Measurements from ENCODE around the gene ITGA11.

Gene ITGA11

DNA sequence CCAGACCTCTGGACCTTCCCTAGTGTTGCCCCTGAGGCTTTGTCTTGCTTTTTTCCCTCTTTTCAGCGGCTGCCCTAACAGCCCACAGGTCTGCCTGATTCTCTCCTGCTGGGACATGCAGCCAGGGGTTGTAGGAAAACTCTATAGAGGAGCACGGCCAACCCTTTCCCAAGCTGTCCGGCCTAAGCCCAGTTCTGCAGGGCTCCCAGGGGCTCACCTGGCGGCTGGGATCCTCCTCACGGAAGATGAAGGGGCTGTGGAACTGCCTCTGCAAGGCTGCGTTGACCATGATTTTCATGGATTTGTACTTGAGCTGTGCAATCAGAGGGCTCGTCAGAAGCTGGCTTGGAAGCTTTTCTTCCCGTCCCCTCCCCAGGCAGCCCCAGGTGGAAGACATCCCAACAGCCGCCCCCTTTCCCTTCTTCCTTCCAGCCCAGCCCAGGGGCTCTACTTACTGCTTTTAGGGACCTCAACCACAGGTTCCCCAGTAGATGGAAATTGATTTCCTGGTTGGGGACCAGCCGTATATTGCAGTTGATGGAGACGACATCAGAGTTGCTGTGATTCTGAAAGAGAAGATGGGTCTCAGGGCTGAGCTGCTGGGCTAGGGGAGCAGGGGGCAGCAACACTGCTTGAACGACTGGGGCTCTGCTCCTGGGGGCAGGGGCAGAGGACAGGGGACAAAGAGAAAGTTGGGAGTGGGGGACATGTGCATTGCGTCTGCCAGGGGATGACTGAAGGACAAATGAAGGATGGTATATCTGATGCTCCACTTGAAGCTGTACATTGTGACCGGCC, 124.6 kb downstream of the ITGA11 start:
- no peak overlapping the region for H3K9ac ChIP-seq (ENCODE audit: low read length in 2 of 2)

DNA sequence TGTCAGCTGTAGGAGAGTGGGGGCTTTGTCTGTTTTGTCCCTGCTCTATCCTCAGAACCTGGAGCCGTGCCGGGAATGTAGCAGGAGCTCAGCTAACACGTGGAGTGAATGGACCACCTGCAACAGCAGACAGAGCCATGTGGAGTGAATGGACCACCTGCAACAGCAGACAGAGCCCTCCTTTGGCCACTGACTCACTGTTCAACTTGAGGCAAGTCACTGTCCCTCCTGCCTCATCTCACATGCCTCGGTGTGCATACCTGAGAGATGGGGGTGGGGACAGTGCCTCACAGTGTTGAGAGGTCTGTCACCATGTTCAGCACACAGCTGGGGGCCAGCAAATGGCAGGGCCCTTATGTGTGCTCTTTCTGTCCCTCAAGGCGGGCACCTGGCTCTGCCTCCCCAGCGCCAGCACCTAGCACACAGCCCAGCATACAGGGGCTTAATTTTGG, 126.5 kb downstream of the ITGA11 start:
- peaks cover 0 to 3% of the 10 kb centered on the region in 2 donors for H3K36me3 ChIP-seq (ENCODE audit: control insufficient read depth in 2 of 2, insufficient read depth in 2 of 2, low read length in 2 of 2)
- peaks cover 2% of the 10 kb centered on the region for H3K4me1 ChIP-seq (ENCODE audit: control insufficient read depth, insufficient read depth, low read length)
- no peak overlapping the region for H3K27ac ChIP-seq (ENCODE audit: low read length)
- no peaks in the 10 kb centered on the region for H3K27me3 ChIP-seq (ENCODE audit: control insufficient read depth in 1 of 2, insufficient read depth in 2 of 2, low read length in 2 of 2)
- H3K9ac ChIP-seq (ENCODE audit: low read length in 2 of 2): no peak overlapping the region
- H3K9me3 ChIP-seq (ENCODE audit: control insufficient read depth in 2 of 2, low read length in 2 of 2): no peaks in the 10 kb centered on the region
- H3K4me3 ChIP-seq (ENCODE audit: low read length in 2 of 2): no peak overlapping the region

More for the DNA sequence above, 124.6 kb downstream of the ITGA11 start:
- H3K4me1 ChIP-seq (ENCODE audit: control insufficient read depth, insufficient read depth, low read length): peaks cover 4% of the 10 kb centered on the region
- H3K36me3 ChIP-seq (ENCODE audit: control insufficient read depth in 2 of 2, insufficient read depth in 2 of 2, low read length in 2 of 2): peaks cover 0 to 2% of the 10 kb centered on the region in 2 donors
- H3K27me3 ChIP-seq (ENCODE audit: control insufficient read depth in 1 of 2, insufficient read depth in 2 of 2, low read length in 2 of 2): no peaks in the 10 kb centered on the region
- H3K4me3 ChIP-seq (ENCODE audit: low read length in 2 of 2): no peak overlapping the region
- H3K27ac ChIP-seq (ENCODE audit: low read length): no peak overlapping the region
- no peaks in the 10 kb centered on the region for H3K9me3 ChIP-seq (ENCODE audit: control insufficient read depth in 2 of 2, low read length in 2 of 2)

DNA sequence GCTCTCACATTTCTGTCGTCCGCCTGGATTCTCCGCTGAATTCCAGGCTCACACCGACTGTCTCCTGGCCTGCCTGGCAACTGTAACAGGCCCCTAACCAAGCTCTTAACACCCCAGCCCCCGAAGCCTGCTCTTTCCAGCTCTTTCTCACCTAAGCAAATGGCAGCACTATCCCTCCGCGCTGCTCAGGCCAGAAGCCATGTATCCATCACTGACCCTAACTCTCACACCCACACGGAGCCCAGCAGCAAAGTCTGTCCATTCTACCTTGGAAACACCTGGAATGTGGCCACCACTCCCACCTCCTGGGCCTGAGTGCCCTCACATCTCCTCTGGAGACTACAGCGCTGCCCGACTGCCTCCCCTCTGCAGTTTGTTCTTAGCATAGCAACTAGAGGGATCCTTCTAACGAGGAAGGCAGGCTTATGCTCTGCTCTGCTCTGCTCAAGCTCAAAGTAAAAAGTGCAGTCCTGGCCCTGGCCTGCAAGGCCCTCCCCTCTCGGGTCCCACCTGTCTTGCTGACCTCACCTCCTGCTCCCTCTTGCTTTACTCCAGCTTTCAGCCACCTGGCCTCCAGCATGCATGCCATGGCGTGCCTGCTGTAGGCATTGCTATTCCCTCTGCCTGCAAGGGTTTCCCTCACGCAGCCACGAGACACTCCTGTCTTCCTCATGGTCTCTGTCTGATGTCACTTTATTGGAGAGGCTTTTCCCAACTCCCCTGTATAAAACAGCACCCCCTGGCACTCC, 127.2 kb downstream of the ITGA11 start:
- Histone ChIP-seq H3K9me3 (ENCODE audit: control insufficient read depth in 2 of 2, low read length in 2 of 2) (no peaks in the 10 kb centered on the region), H3K4me3 (ENCODE audit: low read length in 2 of 2) (no peak overlapping the region), H3K9ac (ENCODE audit: low read length in 2 of 2) (no peak overlapping the region), H3K27ac (ENCODE audit: low read length) (no peak overlapping the region), H3K4me1 (ENCODE audit: control insufficient read depth, insufficient read depth, low read length) (peaks cover 8% of the 10 kb centered on the region), H3K36me3 (ENCODE audit: control insufficient read depth in 2 of 2, insufficient read depth in 2 of 2, low read length in 2 of 2) (peaks cover 0 to 3% of the 10 kb centered on the region in 2 donors), H3K27me3 (ENCODE audit: control insufficient read depth in 1 of 2, insufficient read depth in 2 of 2, low read length in 2 of 2) (no peaks in the 10 kb centered on the region)

DNA sequence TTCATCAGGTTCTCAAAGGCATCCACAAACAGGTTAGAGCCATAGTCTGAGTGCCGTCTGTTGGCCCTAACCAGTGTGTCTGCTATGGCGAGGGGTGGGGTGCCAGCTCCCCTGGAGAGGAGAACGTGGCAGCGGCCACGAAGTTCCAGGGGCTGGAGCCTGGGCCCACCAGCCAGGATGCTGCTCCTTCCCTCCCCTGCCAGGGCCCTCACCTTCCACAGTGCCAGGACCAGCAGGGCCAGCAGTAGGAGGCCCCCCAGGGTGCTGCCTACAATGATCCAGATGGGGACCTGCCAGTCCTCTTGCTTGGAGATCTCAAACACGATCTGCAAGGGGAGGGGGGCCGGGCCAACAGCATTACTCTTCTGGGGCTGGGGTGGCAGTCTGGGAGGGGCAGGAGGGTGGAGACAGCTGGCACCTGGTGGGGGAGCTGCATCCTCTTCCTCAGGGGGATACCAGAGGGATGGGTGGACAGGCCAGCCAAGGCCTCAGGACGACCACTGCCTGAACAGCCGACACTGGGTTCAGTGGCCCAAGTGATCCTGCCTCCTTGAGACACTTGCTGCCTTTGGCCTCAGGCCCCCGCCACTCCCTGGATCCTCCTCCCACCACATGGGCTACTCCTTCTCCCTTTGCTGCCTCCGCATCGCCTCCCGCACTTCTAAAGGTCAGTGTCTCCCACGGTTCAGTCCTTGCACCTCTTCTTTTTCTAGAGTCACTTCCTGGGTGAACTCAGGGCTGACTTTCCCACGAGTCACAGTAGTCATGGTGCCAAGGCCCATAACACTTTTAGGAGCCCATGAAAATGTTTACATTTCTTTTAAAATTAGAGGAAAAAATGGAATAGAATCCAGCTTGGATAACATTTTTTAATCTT, 128.2 kb downstream of the ITGA11 start:
- Histone ChIP-seq H3K4me1 (ENCODE audit: control insufficient read depth, insufficient read depth, low read length) (peaks cover 17% of the 10 kb centered on the region), H3K9ac (ENCODE audit: low read length in 2 of 2) (no peak overlapping the region), H3K27me3 (ENCODE audit: control insufficient read depth in 1 of 2, insufficient read depth in 2 of 2, low read length in 2 of 2) (no peaks in the 10 kb centered on the region), H3K36me3 (ENCODE audit: control insufficient read depth in 2 of 2, insufficient read depth in 2 of 2, low read length in 2 of 2) (peaks cover 0 to 3% of the 10 kb centered on the region in 2 donors), H3K4me3 (ENCODE audit: low read length in 2 of 2) (no peak overlapping the region), H3K9me3 (ENCODE audit: control insufficient read depth in 2 of 2, low read length in 2 of 2) (no peaks in the 10 kb centered on the region), H3K27ac (ENCODE audit: low read length) (no peak overlapping the region)

DNA sequence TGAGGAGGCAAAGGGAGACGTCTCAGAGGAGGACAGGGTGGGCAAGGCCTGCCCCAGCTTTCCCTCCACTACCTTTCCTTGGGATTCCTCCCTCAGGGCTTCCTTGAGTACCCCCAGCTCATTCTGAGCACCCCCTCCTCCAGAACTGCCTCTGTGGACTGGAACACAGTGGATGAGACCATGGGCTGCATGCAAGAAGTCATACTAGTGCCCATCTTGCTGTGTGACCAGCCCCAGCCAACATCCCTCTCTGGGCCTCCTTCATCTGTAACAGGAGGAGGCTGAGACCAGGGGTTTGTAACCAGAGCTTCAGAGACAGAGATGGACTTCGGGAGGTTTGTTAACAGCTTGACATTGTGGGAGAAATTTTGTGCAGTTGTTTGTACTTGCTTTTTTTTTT, 128.8 kb downstream of the ITGA11 start:
- no peaks in the 10 kb centered on the region for H3K9me3 ChIP-seq (ENCODE audit: control insufficient read depth in 2 of 2, low read length in 2 of 2)
- H3K36me3 ChIP-seq (ENCODE audit: control insufficient read depth in 2 of 2, insufficient read depth in 2 of 2, low read length in 2 of 2): peaks cover 0 to 3% of the 10 kb centered on the region in 2 donors
- no peaks in the 10 kb centered on the region for H3K27me3 ChIP-seq (ENCODE audit: control insufficient read depth in 1 of 2, insufficient read depth in 2 of 2, low read length in 2 of 2)
- peaks cover 20% of the 10 kb centered on the region for H3K4me1 ChIP-seq (ENCODE audit: control insufficient read depth, insufficient read depth, low read length)
- H3K9ac ChIP-seq (ENCODE audit: low read length in 2 of 2): no peak overlapping the region
- no peak overlapping the region for H3K27ac ChIP-seq (ENCODE audit: low read length)
- H3K4me3 ChIP-seq (ENCODE audit: low read length in 2 of 2): no peak overlapping the region

DNA sequence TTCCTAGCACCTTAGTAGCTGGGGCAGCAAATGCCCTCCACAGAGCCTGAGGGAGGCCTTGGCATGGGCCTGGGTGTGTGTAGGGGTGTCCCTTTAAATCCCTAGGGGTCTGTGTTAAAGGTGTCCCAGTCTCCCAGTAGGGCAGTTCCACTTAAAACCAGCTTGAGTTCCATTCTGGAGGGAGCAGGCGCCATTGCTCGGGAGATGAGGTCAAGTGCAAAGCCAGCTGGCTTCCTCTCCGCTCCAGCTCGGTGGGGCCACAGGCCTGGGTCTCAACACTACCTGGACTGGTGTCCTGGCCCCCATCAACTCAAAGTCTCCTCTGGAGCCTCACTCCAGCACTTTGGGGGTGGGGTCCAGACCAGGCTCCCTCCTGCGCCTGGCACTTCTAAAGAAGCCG, 129.2 kb downstream of the ITGA11 start:
- H3K4me1 ChIP-seq (ENCODE audit: control insufficient read depth, insufficient read depth, low read length): peaks cover 20% of the 10 kb centered on the region
- no peaks in the 10 kb centered on the region for H3K27me3 ChIP-seq (ENCODE audit: control insufficient read depth in 1 of 2, insufficient read depth in 2 of 2, low read length in 2 of 2)
- H3K27ac ChIP-seq (ENCODE audit: low read length): no peak overlapping the region
- H3K36me3 ChIP-seq (ENCODE audit: control insufficient read depth in 2 of 2, insufficient read depth in 2 of 2, low read length in 2 of 2): peaks cover 0 to 3% of the 10 kb centered on the region in 2 donors
- H3K4me3 ChIP-seq (ENCODE audit: low read length in 2 of 2): no peak overlapping the region
- no peak overlapping the region for H3K9ac ChIP-seq (ENCODE audit: low read length in 2 of 2)
- H3K9me3 ChIP-seq (ENCODE audit: control insufficient read depth in 2 of 2, low read length in 2 of 2): no peaks in the 10 kb centered on the region

DNA sequence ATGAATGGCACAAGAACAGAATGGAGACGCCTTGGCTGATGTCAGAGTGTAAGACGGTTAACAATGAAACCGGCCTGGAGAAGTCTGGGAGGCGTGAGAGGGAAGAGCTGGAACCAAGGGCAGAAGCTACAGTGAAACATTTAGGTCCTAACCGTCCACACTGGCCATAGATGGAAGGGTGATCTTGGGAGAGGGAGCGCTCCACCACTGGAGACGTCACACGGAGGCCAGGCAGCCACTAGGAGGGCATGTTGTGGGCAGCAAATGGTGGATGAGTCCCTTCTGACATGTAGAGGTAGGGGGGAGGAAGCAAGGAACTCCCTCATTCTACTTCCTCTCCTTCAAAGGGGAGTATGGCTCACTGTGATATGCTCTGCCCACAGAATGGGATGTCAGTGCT, 130.7 kb downstream of the ITGA11 start:
- Histone ChIP-seq H3K9ac (ENCODE audit: low read length in 2 of 2) (no peak overlapping the region), H3K4me3 (ENCODE audit: low read length in 2 of 2) (no peak overlapping the region), H3K27ac (ENCODE audit: low read length) (no peak overlapping the region), H3K27me3 (ENCODE audit: control insufficient read depth in 1 of 2, insufficient read depth in 2 of 2, low read length in 2 of 2) (no peaks in the 10 kb centered on the region), H3K36me3 (ENCODE audit: control insufficient read depth in 2 of 2, insufficient read depth in 2 of 2, low read length in 2 of 2) (peaks cover 0 to 3% of the 10 kb centered on the region in 2 donors), H3K4me1 (ENCODE audit: control insufficient read depth, insufficient read depth, low read length) (peaks cover 20% of the 10 kb centered on the region), H3K9me3 (ENCODE audit: control insufficient read depth in 2 of 2, low read length in 2 of 2) (no peaks in the 10 kb centered on the region)

DNA sequence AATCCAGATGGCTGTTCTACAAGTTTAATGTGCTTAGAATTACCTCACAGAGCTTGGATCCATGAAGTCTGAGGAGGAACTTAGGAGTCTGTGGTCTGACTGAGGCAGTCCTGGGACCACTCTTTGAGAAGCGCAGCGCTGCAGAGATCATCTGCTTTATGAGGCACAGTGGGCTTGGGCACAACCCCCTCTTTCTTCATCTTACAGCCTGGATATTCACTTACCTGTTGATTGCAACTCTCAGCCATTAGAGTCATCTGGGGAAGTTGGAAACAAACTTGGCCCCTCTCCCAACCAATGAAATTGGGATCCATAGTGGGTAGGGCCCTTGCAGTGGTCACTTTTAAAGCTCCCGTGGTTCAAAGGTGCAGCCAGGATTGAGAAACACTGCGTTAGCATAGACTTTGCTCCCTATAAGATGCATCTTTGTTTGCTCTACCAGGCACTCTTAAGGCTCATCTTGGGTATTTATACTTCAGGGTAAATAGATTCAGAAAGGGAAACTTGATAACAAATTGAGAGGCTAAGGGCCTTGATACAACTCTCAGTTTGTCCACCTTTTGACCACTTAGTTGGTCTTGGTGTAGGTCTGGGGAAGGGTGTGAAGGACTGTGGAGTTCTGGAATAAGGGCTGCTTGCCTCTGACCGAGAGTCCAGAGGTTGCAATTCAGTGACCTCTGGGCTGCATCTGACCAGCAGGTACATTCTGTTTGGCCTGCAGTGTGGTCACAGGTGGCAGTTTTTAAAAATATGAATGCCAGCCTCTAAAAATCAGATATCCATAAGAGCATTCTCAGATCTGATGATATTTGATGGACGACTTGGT, 131.6 kb downstream of the ITGA11 start:
- H3K27me3 ChIP-seq (ENCODE audit: control insufficient read depth in 1 of 2, insufficient read depth in 2 of 2, low read length in 2 of 2): no peaks in the 10 kb centered on the region
- H3K9me3 ChIP-seq (ENCODE audit: control insufficient read depth in 2 of 2, low read length in 2 of 2): no peaks in the 10 kb centered on the region
- no peak overlapping the region for H3K27ac ChIP-seq (ENCODE audit: low read length)
- peaks cover 0 to 3% of the 10 kb centered on the region in 2 donors for H3K36me3 ChIP-seq (ENCODE audit: control insufficient read depth in 2 of 2, insufficient read depth in 2 of 2, low read length in 2 of 2)
- H3K4me3 ChIP-seq (ENCODE audit: low read length in 2 of 2): no peak overlapping the region
- peaks cover 19% of the 10 kb centered on the region for H3K4me1 ChIP-seq (ENCODE audit: control insufficient read depth, insufficient read depth, low read length)
- H3K9ac ChIP-seq (ENCODE audit: low read length in 2 of 2): no peak overlapping the region

DNA sequence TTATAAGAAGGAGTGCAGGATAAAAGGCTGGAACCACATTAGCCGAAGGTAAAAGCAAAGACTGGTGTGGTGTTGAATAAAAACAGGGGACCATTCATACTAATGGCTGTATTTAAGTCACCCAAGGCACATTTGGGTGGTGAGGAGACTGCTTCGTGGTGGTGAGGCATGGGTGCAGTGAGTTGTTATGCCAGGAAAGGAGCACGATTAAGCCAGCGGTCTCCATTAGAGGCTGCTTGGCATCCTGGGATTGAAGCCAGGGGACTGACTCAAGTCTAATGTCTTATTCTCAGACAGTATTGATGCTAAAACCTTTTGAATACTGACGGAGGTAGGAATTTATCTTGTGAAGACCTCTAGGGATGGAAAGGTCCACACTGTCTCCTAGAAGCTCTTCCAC, 132.5 kb downstream of the ITGA11 start:
- peak overlapping the region; percentile 52 to 55 for H3K9ac ChIP-seq (ENCODE audit: low read length in 2 of 2)
- H3K9me3 ChIP-seq (ENCODE audit: control insufficient read depth in 2 of 2, low read length in 2 of 2): no peaks in the 10 kb centered on the region
- no peak overlapping the region for H3K27ac ChIP-seq (ENCODE audit: low read length)
- H3K36me3 ChIP-seq (ENCODE audit: control insufficient read depth in 2 of 2, insufficient read depth in 2 of 2, low read length in 2 of 2): peaks cover 0 to 2% of the 10 kb centered on the region in 2 donors
- no peaks in the 10 kb centered on the region for H3K27me3 ChIP-seq (ENCODE audit: control insufficient read depth in 1 of 2, insufficient read depth in 2 of 2, low read length in 2 of 2)
- peaks cover 19% of the 10 kb centered on the region for H3K4me1 ChIP-seq (ENCODE audit: control insufficient read depth, insufficient read depth, low read length)
- H3K4me3 ChIP-seq (ENCODE audit: low read length in 2 of 2): peak overlapping the region; percentile 49 to 66
